Right lobe of liver (tissue), 6 donors: ENCODE results near the gene KHDC4. TPM values are rescaled to one million over a fixed set of nuclear protein-coding genes. Genes with fewer than 3 reads are reported as not detected.

Experiments used
- ATAC-seq, 4 donors: fragments of 200-7000 bp; cut with Tn5 transposase; one replicate each; pipeline ENCODE4 v1.9.1; 2020; ENCODE audit warnings: mild to moderate bottlenecking in 4 of 4, moderate library complexity in 4 of 4
- DNase-seq, 3 donors: peaks; one replicate each; pipeline ENCODE4 v3.0.0-alpha.2; 2020
- H3K27ac ChIP-seq, 3 donors: fragments of 200-600 bp; one replicate each; pipeline ENCODE4 v1.8.0; 2022
- H3K27me3 ChIP-seq, 2 donors: fragments of 200-600 bp; one replicate each; pipeline ENCODE4 v1.8.0; 2022
- H3K36me3 ChIP-seq, 4 donors: fragments of 200-600 bp; sonication (generic) in 1 of 4; one replicate each; pipeline versions ENCODE4 v1.5.1 to v1.8.0; 2017 to 2022; ENCODE audit warnings: control low read depth in 1 of 4
- H3K4me1 ChIP-seq, 4 donors: fragments of 200-600 bp; sonication (generic) in 1 of 4; one replicate each; pipeline versions ENCODE4 v1.5.1 to v1.8.0; 2017 to 2022; ENCODE audit warnings: control low read depth in 1 of 4
- H3K4me3 ChIP-seq, 3 donors: fragments of 200-600 bp; one replicate each; pipeline ENCODE4 v1.8.0; 2022
- H3K9me3 ChIP-seq, 4 donors: fragments of 200-600 bp; sonication (generic) in 1 of 4; one replicate each; pipeline versions ENCODE4 v1.5.1 to v1.8.0; 2017 to 2022; ENCODE audit warnings: control low read depth in 1 of 4
- POLR2A ChIP-seq: fragments of 450-650 bp; IDR thresholded peaks from one replicate; pipeline ENCODE4 v1.6.1; 2017; ENCODE audit warnings: antibody characterized with exemption, mild to moderate bottlenecking
- WGBS: methylation state at CpG from one replicate; pipeline ENCODE4 v1.1.6; 2018; ENCODE audit warnings: low coverage, low lambda C conversion rate; ENCODE audit not compliant: insufficient coverage; ENCODE audit errors: missing lambda C conversion rate; 5-methylcytosine and 5-hydroxymethylcytosine counted together
- intact Hi-C, 2 donors: fragments of 100-400 bp; cut with DNase I; formaldehyde crosslinking; loops; one replicate each; pipeline versions ENCODE4 v1.11.2 to v1.14.1; 2022
- total RNA-seq, 6 experiments: library from RNA; depleted of rRNA in 2 of 6; stranded (reverse); fragments of >200 nt in 2 of 6; fragmentation: NEBNext Ultra II Directional in 3 of 6; extraction: Animal tissue kit (Norgen Biotek cat#: 25700) in 3 of 6; gene quantifications; one replicate each; pipeline versions ENCODE4 v1.1.0 to v1.2.4, GENCODE V29; 2016 to 2023
- TF ChIP-seq, protein P1 (sequence below), 4 donors: fragments of 200-600 bp in 3 of 4; fragments of 450-650 bp in 1 of 4; IDR thresholded peaks; one replicate each; pipeline versions ENCODE4 v1.5.1 to v1.8.0; 2016 to 2022; ENCODE audit warnings: antibody characterized with exemption in 4 of 4, mild to moderate bottlenecking in 2 of 4
- donor health status: DM: no; HTN: yes; CAD: no.
- donor health status: DM: no; HTN: no; CAD: no.
- donor health status: DM: no; HTN: no; CAD: no.
- donor health status: DM: no; HTN: yes; CAD: no.
- donor health status: DM: no; HTN: yes; CAD: no.

The KHDC4 gene
- total RNA-seq, 6 experiments from 2014 or later, result 14.1 to 19.0 (median 17.2) TPM

DNA sequence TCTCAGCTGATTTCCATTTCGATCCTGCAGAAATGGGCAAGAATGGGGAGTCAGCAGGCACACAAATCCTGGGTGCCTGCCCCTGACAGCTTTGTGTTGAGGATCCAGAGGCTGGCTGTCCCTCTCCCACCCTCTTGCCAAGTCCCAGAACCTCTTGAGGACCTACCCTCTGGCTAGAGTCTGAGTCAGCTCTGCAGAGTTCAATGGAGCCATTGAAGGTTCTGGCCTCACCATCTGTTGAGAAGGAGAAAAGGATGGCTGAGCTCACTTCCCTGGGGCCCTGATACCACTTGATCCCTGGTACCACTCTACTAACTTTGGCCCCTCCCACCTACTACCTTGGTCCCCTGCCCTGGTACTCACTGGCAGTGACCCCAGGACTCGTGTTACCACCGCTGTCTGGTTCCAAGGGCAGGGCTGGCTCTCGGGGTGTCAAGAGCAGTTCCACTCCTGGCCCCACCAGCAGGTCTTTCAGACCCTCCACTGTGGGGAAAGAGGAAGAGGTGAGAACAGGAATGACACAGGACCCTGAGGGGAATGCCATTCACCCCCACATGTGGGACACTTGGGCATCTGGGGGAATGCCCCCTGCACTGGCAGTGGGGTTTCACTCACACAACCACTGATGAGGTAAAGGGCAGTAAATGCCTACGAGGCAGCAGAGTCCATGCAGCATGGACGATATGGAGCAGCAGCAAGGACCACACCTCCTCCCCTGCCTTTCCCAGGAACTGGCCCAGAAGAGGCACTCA, 17.7 kb upstream of the KHDC4 start:
- Histone ChIP-seq H3K36me3 (peaks cover 0 to 65% (median 11%) of the 10 kb centered on the region in 4 donors), H3K4me3 (no peak overlapping the region), H3K27me3 (no peaks in the 10 kb centered on the region), H3K27ac (no peak overlapping the region), H3K4me1 (no peaks in the 10 kb centered on the region), H3K9me3 (no peaks in the 10 kb centered on the region)
- no peak for TF ChIP-seq POLR2A
- TF ChIP-seq, protein P1, sequence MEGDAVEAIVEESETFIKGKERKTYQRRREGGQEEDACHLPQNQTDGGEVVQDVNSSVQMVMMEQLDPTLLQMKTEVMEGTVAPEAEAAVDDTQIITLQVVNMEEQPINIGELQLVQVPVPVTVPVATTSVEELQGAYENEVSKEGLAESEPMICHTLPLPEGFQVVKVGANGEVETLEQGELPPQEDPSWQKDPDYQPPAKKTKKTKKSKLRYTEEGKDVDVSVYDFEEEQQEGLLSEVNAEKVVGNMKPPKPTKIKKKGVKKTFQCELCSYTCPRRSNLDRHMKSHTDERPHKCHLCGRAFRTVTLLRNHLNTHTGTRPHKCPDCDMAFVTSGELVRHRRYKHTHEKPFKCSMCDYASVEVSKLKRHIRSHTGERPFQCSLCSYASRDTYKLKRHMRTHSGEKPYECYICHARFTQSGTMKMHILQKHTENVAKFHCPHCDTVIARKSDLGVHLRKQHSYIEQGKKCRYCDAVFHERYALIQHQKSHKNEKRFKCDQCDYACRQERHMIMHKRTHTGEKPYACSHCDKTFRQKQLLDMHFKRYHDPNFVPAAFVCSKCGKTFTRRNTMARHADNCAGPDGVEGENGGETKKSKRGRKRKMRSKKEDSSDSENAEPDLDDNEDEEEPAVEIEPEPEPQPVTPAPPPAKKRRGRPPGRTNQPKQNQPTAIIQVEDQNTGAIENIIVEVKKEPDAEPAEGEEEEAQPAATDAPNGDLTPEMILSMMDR (IDR thresholded peaks at IDR 0.05), result no peak
- DNase-seq (no peak), ATAC-seq (peak in 1 of 4 donors; percentile 13)
- intact Hi-C loops, result no loop called here
- 92% methylated on average over 3 of the region's 6 CpGs for WGBS

DNA sequence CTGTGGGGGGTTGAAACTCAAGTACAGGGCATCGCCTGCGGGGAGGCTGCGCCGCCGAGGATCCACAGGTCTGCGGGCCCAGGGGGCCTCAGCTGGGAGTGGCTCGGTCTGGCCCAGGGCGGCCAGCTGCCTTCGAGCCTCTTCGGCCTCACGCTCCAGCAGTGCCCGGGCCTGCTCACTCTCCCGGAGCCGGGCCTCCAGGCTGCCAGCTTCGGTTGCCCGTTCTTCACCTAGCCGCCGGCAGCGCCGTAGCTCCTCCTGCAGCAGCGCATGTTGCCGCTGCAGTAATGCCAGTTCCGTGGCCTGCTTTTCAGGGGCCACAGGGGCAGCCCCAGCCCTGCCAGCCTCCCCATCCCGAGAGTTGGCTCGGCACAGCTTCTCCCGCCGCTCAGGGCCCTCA, 16.6 kb upstream of the KHDC4 start:
- H3K36me3 ChIP-seq, result peaks cover 0 to 59% (median 11%) of the 10 kb centered on the region in 4 donors
- DNase-seq (no peak), ATAC-seq (peak in 2 of 4 donors; percentile 14 to 29)

DNA sequence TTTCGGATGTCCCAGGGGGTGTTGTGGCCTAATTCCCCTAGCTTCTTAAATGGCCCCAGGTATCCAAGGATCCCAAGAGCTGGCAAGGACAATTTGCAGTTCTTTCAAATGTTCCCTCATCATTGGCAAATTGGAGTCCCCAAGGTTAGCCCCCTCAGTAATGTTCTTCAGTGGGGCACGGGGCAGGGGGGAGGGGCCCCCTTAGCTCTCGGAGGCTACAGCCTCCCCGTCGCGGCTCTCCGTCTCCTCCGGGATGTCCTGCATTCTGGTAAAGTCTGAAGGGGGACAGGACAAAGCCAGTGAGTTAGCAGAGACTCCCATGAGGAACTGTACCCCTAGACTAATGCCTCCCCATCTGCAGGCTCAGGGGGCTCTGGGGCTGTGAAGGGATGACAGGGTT, 13.5 kb upstream of the KHDC4 start:
- no peak overlapping the region for H3K27ac ChIP-seq
- no peaks in the 10 kb centered on the region for H3K9me3 ChIP-seq
- H3K36me3 ChIP-seq, result peaks cover 0 to 35% (median 8%) of the 10 kb centered on the region in 4 donors
- 88% methylated on average over 7 of the region's 8 CpGs for WGBS
- no peaks in the 10 kb centered on the region for H3K27me3 ChIP-seq
- DNase-seq, result no peak
- intact Hi-C loops, result no loop called here
- H3K4me1 ChIP-seq, result no peaks in the 10 kb centered on the region
- no peak overlapping the region for H3K4me3 ChIP-seq
- no peak for ATAC-seq
- no peak for TF ChIP-seq POLR2A
- TF ChIP-seq, protein P1 (IDR thresholded peaks at IDR 0.05), result no peak

More for the DNA sequence above, 16.6 kb upstream of the KHDC4 start:
- H3K27me3 ChIP-seq, result no peaks in the 10 kb centered on the region
- no peaks in the 10 kb centered on the region for H3K4me1 ChIP-seq
- WGBS, result 97% methylated on average over 7 of the region's 27 CpGs
- TF ChIP-seq, protein P1 (IDR thresholded peaks at IDR 0.05), result no peak
- TF ChIP-seq POLR2A, result no peak
- no peaks in the 10 kb centered on the region for H3K9me3 ChIP-seq
- H3K27ac ChIP-seq, result no peak overlapping the region
- intact Hi-C loops, result no loop called here
- no peak overlapping the region for H3K4me3 ChIP-seq

DNA sequence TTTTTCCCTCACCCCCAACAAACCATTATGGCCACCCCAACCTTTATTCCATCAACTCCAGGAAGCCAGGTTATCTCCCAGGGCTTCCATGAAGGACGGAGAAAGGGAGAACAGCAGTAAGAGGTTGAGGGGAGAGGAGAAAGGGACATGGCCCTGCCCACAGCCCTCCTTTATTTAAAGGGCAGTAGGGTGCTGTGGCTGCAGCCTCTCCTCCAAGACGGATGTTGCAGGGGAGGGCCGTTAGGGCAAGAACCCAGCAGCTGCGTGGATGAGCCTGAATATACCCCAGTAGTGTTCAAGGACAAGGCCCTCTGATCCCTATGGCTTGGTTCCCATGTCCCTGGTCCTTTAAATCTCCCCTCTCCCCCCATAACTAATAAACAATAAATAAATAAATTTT, 13.1 kb upstream of the KHDC4 start:
- intact Hi-C loops, result no loop called here
- Histone ChIP-seq H3K36me3 (peaks cover 0 to 30% (median 6%) of the 10 kb centered on the region in 4 donors), H3K9me3 (no peaks in the 10 kb centered on the region), H3K4me1 (no peaks in the 10 kb centered on the region), H3K27me3 (no peaks in the 10 kb centered on the region), H3K4me3 (no peak overlapping the region), H3K27ac (no peak overlapping the region)
- DNase-seq, result no peak
- TF ChIP-seq, protein P1 (IDR thresholded peaks at IDR 0.05), result no peak
- TF ChIP-seq POLR2A, result no peak
- ATAC-seq, result no peak
- 74% methylated on average over 2 of the region's 4 CpGs for WGBS
